ENCODE data around the gene PTPN7. TPM values are rescaled to one million over a fixed set of nuclear protein-coding genes. Genes with fewer than 3 reads are reported as not detected.
A peak's percentile ranks its signal among the peaks of the same experiment; 100 is the strongest.

Gene PTPN7
- total RNA-seq, 1 donor from 2014 or later, result 0.75 TPM

DNA sequence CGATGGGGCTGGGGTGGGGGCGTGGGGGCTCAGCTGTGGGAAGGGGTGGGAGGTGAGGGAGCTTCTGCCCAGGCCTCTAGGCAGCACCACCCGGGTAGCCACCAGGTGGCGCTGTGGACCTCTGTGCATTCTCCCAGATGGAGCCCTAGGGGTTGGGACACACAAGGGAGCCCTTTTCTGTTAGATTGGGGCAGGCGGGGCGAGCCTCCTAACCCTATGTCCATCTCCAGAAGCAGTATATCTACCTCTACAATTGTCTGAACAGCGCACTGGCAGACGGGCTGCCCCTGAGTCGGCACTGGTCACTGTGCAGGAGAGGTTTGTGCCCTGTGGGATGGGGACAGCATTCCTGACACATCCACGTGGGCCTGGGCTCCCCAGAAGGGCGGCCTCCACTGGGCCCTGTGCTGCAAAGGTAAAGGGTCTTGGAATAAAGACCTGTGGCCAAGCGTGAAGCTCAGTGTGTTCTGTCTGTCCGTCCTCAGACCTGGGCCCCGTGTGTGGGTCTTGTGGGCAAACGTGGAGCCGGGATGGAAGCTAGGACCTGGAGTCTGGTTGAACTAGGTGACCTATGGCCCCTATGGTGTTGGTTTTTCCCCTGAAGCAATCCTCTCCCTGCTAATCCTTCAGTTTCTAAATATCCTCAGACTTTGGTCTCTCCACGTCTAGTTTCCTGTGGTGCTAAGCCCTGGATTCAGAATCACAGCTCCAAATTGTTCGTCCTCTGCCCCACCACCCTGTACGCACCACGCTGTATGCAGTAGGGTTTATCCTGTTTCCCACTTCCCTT is 28.8 kb upstream of the PTPN7 start:
- H3K4me3 Mint-ChIP-seq (ENCODE audit: unreplicated experiment), result no peak overlapping the region

DNA sequence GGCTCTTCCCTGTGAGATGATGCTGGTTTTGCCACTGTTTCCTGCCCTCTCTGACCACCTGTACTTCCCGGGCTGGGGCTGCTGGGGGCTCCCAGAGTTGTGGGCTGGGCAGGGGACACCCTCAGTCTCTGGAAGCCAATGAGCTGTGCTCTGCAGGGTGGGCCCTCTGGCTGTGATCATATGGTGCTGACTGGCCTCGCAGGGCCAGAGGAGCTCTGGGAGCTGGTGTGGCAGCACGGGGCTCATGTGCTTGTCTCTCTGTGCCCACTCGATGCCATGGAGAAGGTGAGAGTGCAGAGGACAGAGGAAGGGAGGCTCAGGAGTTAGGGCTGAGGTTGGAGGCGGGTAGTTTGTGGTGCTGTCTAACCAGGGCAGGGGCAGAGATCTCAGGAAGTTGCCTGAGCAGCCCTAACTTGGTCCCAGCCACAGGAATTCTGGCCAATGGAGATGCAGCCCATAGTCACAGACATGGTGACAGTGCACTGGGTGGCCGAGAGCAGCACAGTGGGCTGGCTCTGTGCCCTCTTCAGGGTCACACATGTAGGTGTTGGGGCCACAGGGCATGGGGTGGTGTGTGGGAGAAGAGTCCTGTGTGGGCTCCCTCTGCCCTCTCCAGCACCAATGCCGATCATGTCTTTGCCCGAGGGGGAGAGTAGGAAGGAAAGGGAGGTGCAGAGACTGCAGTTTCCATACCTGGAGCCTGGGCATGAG is 27.4 kb upstream of the PTPN7 start:
- Mint-ChIP-seq H3K4me3 (ENCODE audit: unreplicated experiment) (no peak overlapping the region), H3K27ac (ENCODE audit: unreplicated experiment) (no peak overlapping the region), H3K36me3 (ENCODE audit: low read depth, unreplicated experiment) (no peaks in the 10 kb centered on the region), H3K27me3 (ENCODE audit: low read depth, unreplicated experiment) (peaks cover 37% of the 10 kb centered on the region), H3K9me3 (ENCODE audit: unreplicated experiment) (no peaks in the 10 kb centered on the region), H3K4me1 (ENCODE audit: low read depth, unreplicated experiment) (peaks cover 1% of the 10 kb centered on the region)
- Histone ChIP-seq H3K36me3 (ENCODE audit: insufficient read depth, low read length) (no peaks in the 10 kb centered on the region), H3K4me3 (ENCODE audit: insufficient read depth, low read depth, low read length) (no peak overlapping the region), H3K27ac (ENCODE audit: low read depth, low read length) (no peak overlapping the region), H3K4me1 (ENCODE audit: insufficient read depth, low read length) (no peaks in the 10 kb centered on the region), H3K27me3 (ENCODE audit: insufficient read depth, low read length) (no peaks in the 10 kb centered on the region), H3K4me2 (ENCODE audit: low read length) (no peak overlapping the region), H2AFZ (ENCODE audit: low read depth, low read length) (no peak overlapping the region), H3K79me2 (ENCODE audit: insufficient read depth, low read length) (no peaks in the 10 kb centered on the region), H4K20me1 (ENCODE audit: insufficient read depth, low read length) (no peaks in the 10 kb centered on the region), H3K9ac (ENCODE audit: low read length) (no peak overlapping the region), H3K9me3 (ENCODE audit: insufficient read depth, low read depth, low read length) (no peaks in the 10 kb centered on the region)
- no peak for TF ChIP-seq EZH2 (IDR thresholded peaks at IDR 0.05; ENCODE audit: insufficient read depth, low read length)
- TF ChIP-seq, protein P1, sequence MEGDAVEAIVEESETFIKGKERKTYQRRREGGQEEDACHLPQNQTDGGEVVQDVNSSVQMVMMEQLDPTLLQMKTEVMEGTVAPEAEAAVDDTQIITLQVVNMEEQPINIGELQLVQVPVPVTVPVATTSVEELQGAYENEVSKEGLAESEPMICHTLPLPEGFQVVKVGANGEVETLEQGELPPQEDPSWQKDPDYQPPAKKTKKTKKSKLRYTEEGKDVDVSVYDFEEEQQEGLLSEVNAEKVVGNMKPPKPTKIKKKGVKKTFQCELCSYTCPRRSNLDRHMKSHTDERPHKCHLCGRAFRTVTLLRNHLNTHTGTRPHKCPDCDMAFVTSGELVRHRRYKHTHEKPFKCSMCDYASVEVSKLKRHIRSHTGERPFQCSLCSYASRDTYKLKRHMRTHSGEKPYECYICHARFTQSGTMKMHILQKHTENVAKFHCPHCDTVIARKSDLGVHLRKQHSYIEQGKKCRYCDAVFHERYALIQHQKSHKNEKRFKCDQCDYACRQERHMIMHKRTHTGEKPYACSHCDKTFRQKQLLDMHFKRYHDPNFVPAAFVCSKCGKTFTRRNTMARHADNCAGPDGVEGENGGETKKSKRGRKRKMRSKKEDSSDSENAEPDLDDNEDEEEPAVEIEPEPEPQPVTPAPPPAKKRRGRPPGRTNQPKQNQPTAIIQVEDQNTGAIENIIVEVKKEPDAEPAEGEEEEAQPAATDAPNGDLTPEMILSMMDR (IDR thresholded peaks at IDR 0.05; ENCODE audit: insufficient read depth, low read depth, low read length), result no peak
- DNase-seq (ENCODE audit: low read depth) (no peak), FAIRE-seq (no peak)

More for the DNA sequence above, 28.8 kb upstream of the PTPN7 start:
- Histone ChIP-seq H3K27me3 (ENCODE audit: insufficient read depth, low read length) (peaks cover 10% of the 10 kb centered on the region), H3K9ac (ENCODE audit: low read length) (no peak overlapping the region), H3K79me2 (ENCODE audit: insufficient read depth, low read length) (no peaks in the 10 kb centered on the region), H3K4me1 (ENCODE audit: insufficient read depth, low read length) (peaks cover 4% of the 10 kb centered on the region), H3K9me3 (ENCODE audit: insufficient read depth, low read depth, low read length) (no peaks in the 10 kb centered on the region), H3K36me3 (ENCODE audit: insufficient read depth, low read length) (no peaks in the 10 kb centered on the region), H3K4me2 (ENCODE audit: low read length) (no peak overlapping the region), H3K27ac (ENCODE audit: low read depth, low read length) (no peak overlapping the region), H4K20me1 (ENCODE audit: insufficient read depth, low read length) (peaks cover 4% of the 10 kb centered on the region), H3K4me3 (ENCODE audit: insufficient read depth, low read depth, low read length) (no peak overlapping the region), H2AFZ (ENCODE audit: low read depth, low read length) (no peak overlapping the region)
- Mint-ChIP-seq H3K9me3 (ENCODE audit: unreplicated experiment) (no peaks in the 10 kb centered on the region), H3K4me1 (ENCODE audit: low read depth, unreplicated experiment) (peaks cover 1% of the 10 kb centered on the region), H3K36me3 (ENCODE audit: low read depth, unreplicated experiment) (no peaks in the 10 kb centered on the region), H3K27me3 (ENCODE audit: low read depth, unreplicated experiment) (peaks cover 32% of the 10 kb centered on the region), H3K27ac (ENCODE audit: unreplicated experiment) (peak overlapping the region; percentile 2)
- TF ChIP-seq, protein P1 (IDR thresholded peaks at IDR 0.05; ENCODE audit: insufficient read depth, low read depth, low read length), result peak; percentile 51
- no peak for TF ChIP-seq EZH2 (IDR thresholded peaks at IDR 0.05; ENCODE audit: insufficient read depth, low read length)
- FAIRE-seq (no peak), DNase-seq (ENCODE audit: low read depth) (no peak)
